Mucosa of descending colon (tissue), 3 donors: ENCODE data around the gene ZNF407. TPM values are rescaled to one million over a fixed set of nuclear protein-coding genes. Genes with fewer than 3 reads are reported as not detected.
A peak's percentile ranks its signal among the peaks of the same experiment; 100 is the strongest.

Experiments
- ATAC-seq: fragments of 200-7000 bp; cut with Tn5 transposase; one replicate; pipeline ENCODE4 v1.9.1; 2020; ENCODE audit warnings: mild to moderate bottlenecking, moderate library complexity
- DNase-seq, 3 donors: peaks; one replicate each; pipeline ENCODE4 v3.0.0-alpha.2; 2020
- H3K36me3 ChIP-seq: fragments of 200-600 bp; one replicate; pipeline ENCODE4 v1.8.0; 2021; ENCODE audit warnings: low read depth, mild to moderate bottlenecking
- H3K4me1 ChIP-seq: fragments of 200-600 bp; one replicate; pipeline ENCODE4 v1.8.0; 2021; ENCODE audit warnings: low read depth, mild to moderate bottlenecking
- H3K4me3 ChIP-seq: fragments of 200-600 bp; one replicate; pipeline ENCODE4 v1.8.0; 2021; ENCODE audit warnings: mild to moderate bottlenecking
- H3K9me3 ChIP-seq: fragments of 200-600 bp; one replicate; pipeline ENCODE4 v1.8.0; 2021; ENCODE audit warnings: mild to moderate bottlenecking
- CTCF ChIP-seq: fragments of 200-600 bp; IDR thresholded peaks from one replicate; pipeline ENCODE4 v1.8.0; 2022; ENCODE audit warnings: antibody characterized with exemption, mild to moderate bottlenecking
- intact Hi-C, 2 donors: fragments of 100-400 bp; cut with DNase I in 1 of 2; cut with micrococcal nuclease in 1 of 2; formaldehyde crosslinking; loops; one replicate each; pipeline versions ENCODE4 v1.11.0 to v1.11.1; 2022; cut with DNase I, micrococcal nuclease
- total RNA-seq, 3 donors: library from RNA; stranded (reverse); fragmentation: NEBNext Ultra II Directional in 2 of 3; extraction: Animal tissue kit (Norgen Biotek cat#: 25700) in 2 of 3; gene quantifications; one replicate each; pipeline versions ENCODE4 v1.2.1 to v1.2.4, GENCODE V29; 2021 to 2023
- donor health status: DM: no; HTN: no; CAD: no; lungs with moderate emphysema.
- donor health status: DM: no; HTN: no; CAD: no.
- donor health status: DM: no; HTN: yes; CAD: no.

The ZNF407 gene
- total RNA-seq, 3 donors from 2014 or later: 13.0 to 25.1 (median 18.8) TPM

- Histone ChIP-seq H3K4me1 (no peaks in the 10 kb centered on the region), H3K36me3 (no peaks in the 10 kb centered on the region), H3K9me3 (no peaks in the 10 kb centered on the region), H3K4me3 (no peak overlapping the region)
- no peak for TF ChIP-seq CTCF
- DNase-seq: no peak
- intact Hi-C loops: no loop called here
- no peak for ATAC-seq
Measured at GRCh38 chr18:74626049-74626874, 28.6 kb downstream of the ZNF407 start.

- intact Hi-C loops: no loop called here
- H3K36me3 ChIP-seq: no peaks in the 10 kb centered on the region
- no peak for DNase-seq
- no peak for ATAC-seq
- no peak for TF ChIP-seq CTCF
- no peak overlapping the region for H3K4me3 ChIP-seq
- H3K9me3 ChIP-seq: no peaks in the 10 kb centered on the region
- no peaks in the 10 kb centered on the region for H3K4me1 ChIP-seq
Measured at GRCh38 chr18:74630804-74631203, 33.1 kb downstream of the ZNF407 start.

- no peaks in the 10 kb centered on the region for H3K4me1 ChIP-seq
- DNase-seq: no peak
- intact Hi-C loops: no loop called here
- TF ChIP-seq CTCF: no peak
- no peaks in the 10 kb centered on the region for H3K9me3 ChIP-seq
- no peaks in the 10 kb centered on the region for H3K36me3 ChIP-seq
- ATAC-seq: no peak
- no peak overlapping the region for H3K4me3 ChIP-seq
Measured at GRCh38 chr18:74631212-74631611, 33.5 kb downstream of the ZNF407 start.

- intact Hi-C loops: no loop called here
- ATAC-seq: peak; percentile 43
- Histone ChIP-seq H3K36me3 (no peaks in the 10 kb centered on the region), H3K9me3 (no peaks in the 10 kb centered on the region), H3K4me1 (no peaks in the 10 kb centered on the region), H3K4me3 (no peak overlapping the region)
- no peak for DNase-seq
- TF ChIP-seq CTCF: no peak
Measured at GRCh38 chr18:74631623-74632350, 34.1 kb downstream of the ZNF407 start.

- TF ChIP-seq CTCF: no peak
- ATAC-seq (no peak), DNase-seq (no peak)
- Histone ChIP-seq H3K36me3 (no peaks in the 10 kb centered on the region), H3K9me3 (no peaks in the 10 kb centered on the region), H3K4me3 (no peak overlapping the region), H3K4me1 (no peaks in the 10 kb centered on the region)
- intact Hi-C loops: no loop called here
Measured at GRCh38 chr18:74632351-74632679, 34.6 kb downstream of the ZNF407 start.
